Uterus (tissue), 4 donors: Measurements from ENCODE around the gene PPP1R26. TPM values are rescaled to one million over a fixed set of nuclear protein-coding genes. Genes with fewer than 3 reads are reported as not detected.
"Not testable (repeated sequence)": the region's sequence is repeated elsewhere in the genome, so short reads cannot be mapped to it uniquely, and the experiment has no call there.

Source experiments
- DNase-seq, 2 donors: peaks; one replicate each; pipeline ENCODE4 v3.0.0-alpha.2; 2019 to 2020
- H3K27ac ChIP-seq, 2 donors: fragments of 200-600 bp; sonication (generic); 1 replicate in 1 of 2; 2 replicates in 1 of 2; pipeline ENCODE4 v1.5.1; 2016 to 2018
- H3K27me3 ChIP-seq, 2 donors: fragments of 200-600 bp; sonication (generic); one replicate each; pipeline ENCODE4 v1.5.1; 2018 to 2019; ENCODE audit warnings: control low read depth in 1 of 2
- H3K36me3 ChIP-seq, 2 donors: fragments of 200-600 bp; sonication (generic); one replicate each; pipeline ENCODE4 v1.5.1; 2019; ENCODE audit warnings: control low read depth in 1 of 2
- H3K4me1 ChIP-seq, 2 donors: fragments of 200-600 bp; sonication (generic); one replicate each; pipeline ENCODE4 v1.5.1; 2018 to 2019; ENCODE audit warnings: control low read depth in 1 of 2
- H3K4me3 ChIP-seq, 2 donors: fragments of 200-600 bp; sonication (generic); 1 replicate in 1 of 2; 2 replicates in 1 of 2; pipeline ENCODE4 v1.5.1; 2018 to 2019; ENCODE audit warnings: mild to moderate bottlenecking in 1 of 2
- H3K9me3 ChIP-seq, 2 donors: fragments of 200-600 bp; sonication (generic); one replicate each; pipeline ENCODE4 v1.5.1; 2019; ENCODE audit warnings: control low read depth in 1 of 2
- POLR2A ChIP-seq, 2 donors: fragments of 450-650 bp; IDR thresholded peaks; one replicate each; pipeline ENCODE4 v1.6.1; 2016; ENCODE audit warnings: antibody characterized with exemption in 2 of 2, mild to moderate bottlenecking in 1 of 2, moderate library complexity in 1 of 2
- intact Hi-C: fragments of 100-400 bp; cut with DNase I; formaldehyde crosslinking; loops from one replicate; pipeline ENCODE4 v1.15.1; 2023; ENCODE audit warnings: low total_unique reads
- total RNA-seq, 4 donors: library from RNA; depleted of rRNA in 3 of 4; stranded (reverse); fragments of >200 nt in 3 of 4; gene quantifications; one replicate each; pipeline versions ENCODE4 v1.1.0 to v1.2.4, GENCODE V29; 2014 to 2023
- TF ChIP-seq, protein P1 (sequence below), 4 experiments: fragments of 200-600 bp in 2 of 4; fragments of 450-650 bp in 2 of 4; sonication (generic) in 2 of 4; IDR thresholded peaks; one replicate each; pipeline ENCODE4 v1.5.1; 2016 to 2019; ENCODE audit warnings: antibody characterized with exemption in 4 of 4, mild to moderate bottlenecking in 2 of 4, moderate library complexity in 1 of 4
- donor health status: DM: yes; HTN: yes; CAD: no.

Gene PPP1R26, protein sequence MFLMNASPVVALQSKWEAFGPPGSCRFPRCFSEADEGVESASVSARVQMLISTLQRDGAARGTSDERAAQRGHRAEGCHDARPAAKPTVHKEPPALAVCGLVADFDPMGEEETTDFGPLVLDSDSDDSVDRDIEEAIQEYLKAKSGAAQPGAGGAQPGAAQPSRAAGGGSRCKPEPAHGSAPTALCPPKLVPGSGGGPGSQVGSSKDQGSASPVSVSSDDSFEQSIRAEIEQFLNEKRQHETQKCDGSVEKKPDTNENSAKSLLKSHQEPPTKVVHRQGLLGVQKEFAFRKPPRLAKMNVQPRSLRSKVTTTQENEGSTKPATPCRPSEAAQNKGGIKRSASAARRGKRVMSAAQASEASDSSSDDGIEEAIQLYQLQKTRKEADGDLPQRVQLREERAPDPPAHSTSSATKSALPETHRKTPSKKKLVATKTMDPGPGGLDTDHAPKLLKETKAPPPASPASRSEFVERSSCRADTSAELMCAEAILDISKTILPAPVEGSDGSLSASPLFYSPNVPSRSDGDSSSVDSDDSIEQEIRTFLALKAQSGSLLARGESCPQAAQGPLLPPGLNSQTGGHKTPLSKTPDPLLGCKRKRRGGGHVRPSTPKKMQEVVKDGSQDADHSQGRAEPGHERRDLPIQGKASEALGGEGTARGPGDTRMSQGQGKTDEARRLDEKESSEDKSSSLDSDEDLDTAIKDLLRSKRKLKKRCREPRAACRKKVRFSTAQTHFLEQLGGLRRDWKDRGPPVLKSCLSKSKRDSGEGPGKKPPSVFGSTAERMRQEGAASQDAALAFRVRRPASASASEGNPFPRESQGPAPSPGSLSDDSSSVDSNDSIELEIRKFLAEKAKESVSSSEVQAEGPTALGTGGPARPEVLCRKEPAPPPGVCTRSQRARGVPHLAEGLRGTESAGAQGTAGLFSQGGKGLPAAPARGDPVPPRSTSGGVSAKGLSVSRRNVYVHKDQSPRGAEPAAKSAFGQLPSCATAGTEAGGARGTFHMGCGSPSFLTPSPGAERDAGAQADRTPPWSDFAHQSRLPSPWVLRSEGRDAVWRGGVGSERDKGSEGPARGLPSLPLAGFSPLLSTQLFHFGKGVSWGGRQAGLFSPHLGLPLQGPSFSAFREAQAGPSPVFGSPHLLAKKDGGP (N-terminal part only)
- 10 to 100 TPM in 2 of 4 donors, 1 to 10 TPM in 2; 3.6 to 16.4 (median 10.6) TPM for total RNA-seq

DNA sequence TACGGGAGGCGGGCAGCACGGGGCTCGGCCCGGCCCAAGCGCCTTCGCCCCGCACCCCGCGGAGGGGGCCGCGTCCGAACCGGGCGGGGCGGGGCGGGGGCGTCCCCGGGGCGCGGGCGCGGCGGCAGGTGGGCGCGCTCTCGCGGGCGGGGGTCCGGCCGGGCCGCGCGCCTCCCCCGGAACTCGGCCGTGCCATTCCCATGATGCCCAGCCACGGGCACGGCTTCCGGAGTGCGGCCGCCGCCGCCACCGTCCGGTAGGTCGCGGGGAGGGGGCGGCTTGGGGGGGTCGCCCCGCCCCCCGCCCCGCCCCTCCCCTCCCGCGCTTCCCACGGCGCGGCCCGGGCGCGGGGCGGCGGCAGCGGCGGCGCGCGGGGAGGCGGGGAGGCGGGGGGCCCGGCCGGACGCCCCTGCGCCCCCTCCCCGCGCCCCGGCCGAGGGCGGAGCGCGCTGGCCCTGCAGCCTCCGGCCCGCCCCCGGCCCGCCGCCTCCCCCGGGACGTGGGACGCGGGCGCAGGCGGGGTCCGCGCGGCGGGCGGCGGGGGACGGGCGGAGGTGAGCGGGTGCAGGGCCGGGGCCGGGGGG is at the start of gene PPP1R26:
Gene PPP1R26, plus strand, starts transcription at position 314 of the 584 bp plus-strand sequence. CDS start 4,729 bp downstream, outside the sequence.
- H3K27me3 ChIP-seq: no peaks in the 10 kb centered on the region
- no peaks in the 10 kb centered on the region for H3K9me3 ChIP-seq
- TF ChIP-seq, protein P1, sequence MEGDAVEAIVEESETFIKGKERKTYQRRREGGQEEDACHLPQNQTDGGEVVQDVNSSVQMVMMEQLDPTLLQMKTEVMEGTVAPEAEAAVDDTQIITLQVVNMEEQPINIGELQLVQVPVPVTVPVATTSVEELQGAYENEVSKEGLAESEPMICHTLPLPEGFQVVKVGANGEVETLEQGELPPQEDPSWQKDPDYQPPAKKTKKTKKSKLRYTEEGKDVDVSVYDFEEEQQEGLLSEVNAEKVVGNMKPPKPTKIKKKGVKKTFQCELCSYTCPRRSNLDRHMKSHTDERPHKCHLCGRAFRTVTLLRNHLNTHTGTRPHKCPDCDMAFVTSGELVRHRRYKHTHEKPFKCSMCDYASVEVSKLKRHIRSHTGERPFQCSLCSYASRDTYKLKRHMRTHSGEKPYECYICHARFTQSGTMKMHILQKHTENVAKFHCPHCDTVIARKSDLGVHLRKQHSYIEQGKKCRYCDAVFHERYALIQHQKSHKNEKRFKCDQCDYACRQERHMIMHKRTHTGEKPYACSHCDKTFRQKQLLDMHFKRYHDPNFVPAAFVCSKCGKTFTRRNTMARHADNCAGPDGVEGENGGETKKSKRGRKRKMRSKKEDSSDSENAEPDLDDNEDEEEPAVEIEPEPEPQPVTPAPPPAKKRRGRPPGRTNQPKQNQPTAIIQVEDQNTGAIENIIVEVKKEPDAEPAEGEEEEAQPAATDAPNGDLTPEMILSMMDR (IDR thresholded peaks at IDR 0.05): no peak
- TF ChIP-seq POLR2A (IDR thresholded peaks at IDR 0.05): no peak
- no peak for DNase-seq
- H3K4me1 ChIP-seq: peaks cover 0 to 5% of the 10 kb centered on the region in 2 donors
- no peaks in the 10 kb centered on the region for H3K36me3 ChIP-seq
- H3K27ac ChIP-seq: peak within 1 kb of the TSS; percentile 45 to 71
- intact Hi-C loops: no loop called here
- H3K4me3 ChIP-seq: peak within 1 kb of the TSS; percentile 62 to 70

DNA sequence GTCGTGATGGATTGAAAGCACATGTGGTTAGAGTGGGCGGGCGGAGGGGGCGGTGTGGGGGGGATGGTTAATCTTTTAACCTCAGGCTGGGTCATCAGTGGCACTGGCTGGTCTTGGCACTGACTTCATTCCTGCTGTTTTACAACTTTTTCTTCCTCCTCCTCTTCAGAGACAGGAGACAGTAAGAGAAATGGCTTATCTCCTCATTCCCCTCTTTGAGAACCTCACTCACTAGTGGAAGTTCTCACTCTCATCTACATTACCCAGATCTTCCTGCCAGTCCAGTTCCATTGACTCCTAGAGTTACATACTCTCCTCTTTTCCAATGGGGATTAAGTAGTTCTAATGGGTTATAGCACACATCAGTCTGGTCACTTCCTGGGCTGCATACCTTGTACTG is 42.3 kb upstream of the PPP1R26 start:
- Histone ChIP-seq H3K4me1 (no peaks in the 10 kb centered on the region), H3K4me3 (no peak overlapping the region), H3K9me3 (peaks cover 0 to 3% of the 10 kb centered on the region in 2 donors), H3K27me3 (no peaks in the 10 kb centered on the region), H3K27ac (no peak overlapping the region), H3K36me3 (no peaks in the 10 kb centered on the region)
- TF ChIP-seq, protein P1 (IDR thresholded peaks at IDR 0.05): no peak
- TF ChIP-seq POLR2A (IDR thresholded peaks at IDR 0.05): no peak
- DNase-seq: no peak
- intact Hi-C loops: no loop called here

DNA sequence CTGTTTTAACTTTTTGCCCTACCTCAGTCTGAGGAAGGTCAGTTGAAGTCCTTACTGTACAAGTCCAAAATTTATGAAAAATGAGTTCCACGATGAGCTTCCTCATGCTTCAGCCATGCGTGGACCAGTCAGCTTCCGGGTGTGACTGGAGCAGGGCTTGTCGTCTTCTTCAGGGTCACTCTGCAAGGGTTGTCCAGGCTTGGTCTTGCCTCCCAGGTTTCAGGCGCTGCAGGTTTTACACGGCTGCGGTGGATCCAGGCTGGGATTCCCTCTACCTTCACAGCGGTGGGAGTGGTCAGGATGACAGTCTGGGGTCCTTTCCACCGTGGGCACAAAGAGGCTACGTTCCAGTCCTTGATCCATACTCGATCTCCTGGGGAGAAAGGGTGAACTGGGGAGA is 41.9 kb upstream of the PPP1R26 start:
- DNase-seq, H3K27me3 ChIP-seq, H3K36me3 ChIP-seq, H3K4me3 ChIP-seq, intact Hi-C loops, H3K4me1 ChIP-seq, H3K9me3 ChIP-seq, H3K27ac ChIP-seq: not testable (repeated sequence)

DNA sequence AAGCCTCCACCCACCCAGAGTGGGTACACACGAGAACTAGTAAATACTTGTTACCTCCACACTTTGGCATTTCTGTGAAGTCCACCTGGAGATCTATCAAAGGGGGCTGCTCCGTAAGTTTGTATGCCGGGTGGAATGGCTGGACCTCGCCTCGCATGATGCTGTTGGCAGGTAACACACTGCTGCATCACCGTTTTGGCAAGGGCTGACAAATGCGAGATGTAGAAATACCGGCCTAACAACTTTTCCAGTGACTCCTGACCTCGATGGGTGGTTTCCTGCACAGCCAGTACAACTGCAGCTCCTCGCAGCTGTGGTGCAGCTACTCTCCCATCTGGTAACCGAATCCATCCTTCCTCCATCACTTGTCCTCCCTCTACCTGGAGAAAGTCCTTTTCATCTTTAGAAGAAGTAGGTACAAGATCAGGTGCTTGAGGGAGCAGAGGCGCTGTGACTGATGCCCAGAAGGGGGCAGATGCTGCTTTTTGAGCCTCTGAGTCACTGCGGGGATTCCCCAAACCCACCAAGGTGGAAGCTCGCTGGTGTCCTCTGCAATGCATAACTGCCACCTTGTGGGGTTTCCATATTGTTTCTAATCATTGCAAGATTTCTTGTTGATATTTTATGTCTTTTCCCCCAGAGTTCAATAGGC is 40.9 kb upstream of the PPP1R26 start:
- H3K4me1 ChIP-seq, intact Hi-C loops, H3K36me3 ChIP-seq, DNase-seq, H3K27me3 ChIP-seq, H3K4me3 ChIP-seq, H3K27ac ChIP-seq, H3K9me3 ChIP-seq: not testable (repeated sequence)

DNA sequence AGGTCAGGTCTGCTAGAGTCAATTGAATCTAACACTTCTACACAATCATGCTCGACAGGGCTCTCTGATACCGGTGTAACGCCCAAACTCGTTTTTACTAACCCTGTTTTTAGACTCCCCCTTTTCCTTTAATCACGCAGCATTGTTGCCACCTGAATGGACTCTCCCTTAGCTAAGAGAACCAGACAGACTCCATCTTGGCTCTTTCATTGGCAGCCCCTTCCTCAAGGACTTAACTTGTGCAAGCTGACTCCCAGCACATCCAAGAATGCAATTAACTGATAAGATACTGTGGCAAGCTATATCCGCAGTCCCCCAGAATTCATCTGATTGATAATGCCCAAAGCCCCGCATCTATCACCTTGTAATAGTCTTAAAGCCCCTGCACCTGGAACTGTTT is 40.1 kb upstream of the PPP1R26 start:
- H3K4me1 ChIP-seq, H3K27me3 ChIP-seq, DNase-seq, intact Hi-C loops, H3K36me3 ChIP-seq, H3K9me3 ChIP-seq, H3K4me3 ChIP-seq, H3K27ac ChIP-seq: not testable (repeated sequence)

DNA sequence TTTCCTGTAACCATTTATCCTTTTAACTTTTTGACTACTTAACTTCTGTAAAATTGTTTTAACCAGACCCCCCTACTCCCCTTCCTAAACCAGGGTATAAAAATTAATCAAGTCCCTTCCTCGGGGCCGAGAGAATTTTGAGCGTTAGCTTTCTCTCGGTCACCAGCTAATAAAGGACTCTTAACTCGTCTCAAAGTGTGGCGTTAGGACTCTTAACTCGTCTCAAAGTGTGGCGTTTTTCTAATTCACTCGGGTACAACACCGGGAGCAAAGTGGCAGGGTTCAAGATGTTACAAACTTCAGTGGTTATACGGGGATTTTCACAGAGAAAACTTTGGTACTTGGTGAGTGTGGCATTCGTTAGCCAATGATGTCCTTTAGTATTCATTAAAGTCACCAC is 39.7 kb upstream of the PPP1R26 start:
- intact Hi-C loops: no loop called here
- H3K4me3 ChIP-seq: no peak overlapping the region
- no peak for TF ChIP-seq POLR2A (IDR thresholded peaks at IDR 0.05)
- TF ChIP-seq, protein P1 (IDR thresholded peaks at IDR 0.05): no peak

More for the DNA sequence above, 39.7 kb upstream of the PPP1R26 start:
- Histone ChIP-seq H3K36me3 (no peaks in the 10 kb centered on the region), H3K4me1 (no peaks in the 10 kb centered on the region), H3K27ac (no peak overlapping the region), H3K9me3 (no peaks in the 10 kb centered on the region), H3K27me3 (no peaks in the 10 kb centered on the region)
- DNase-seq: no peak
